Breast epithelium (tissue), 3 donors: ENCODE data around the gene TGFA.

Source experiments
- CTCF ChIP-seq, 3 donors: fragments of 450-650 bp; IDR thresholded peaks; one replicate each; pipeline ENCODE4 v1.5.1; 2016 to 2017; ENCODE audit warnings: antibody characterized with exemption in 3 of 3, mild to moderate bottlenecking in 3 of 3, moderate library complexity in 3 of 3
- POLR2A ChIP-seq: fragments of 450-650 bp; IDR thresholded peaks from one replicate; pipeline ENCODE4 v1.6.1; 2016; ENCODE audit warnings: antibody characterized with exemption, mild to moderate bottlenecking, moderate library complexity

- TF ChIP-seq CTCF (IDR thresholded peaks at IDR 0.05), result no peak
- TF ChIP-seq POLR2A, result no peak
These were observed 32.8 kb downstream of the TGFA start for GRCh38 chr2:70520825-70521224.
